Gastroesophageal sphincter (tissue), 4 donors: Measurements from ENCODE around the gene LMTK2. TPM values are rescaled to one million over a fixed set of nuclear protein-coding genes. Genes with fewer than 3 reads are reported as not detected.

ENCODE experiments used
- ATAC-seq: fragments of 150-250 bp; one replicate; pipeline ENCODE4 v1.9.1; 2016; ENCODE audit warnings: mild to moderate bottlenecking, moderate library complexity
- H3K27ac ChIP-seq, 4 donors: fragments of 200-600 bp; sonication (generic) in 3 of 4; 1 replicate in 3 of 4; 2 replicates in 1 of 4; pipeline ENCODE4 v1.5.1; 2016 to 2019
- H3K27me3 ChIP-seq: fragments of 200-600 bp; sonication (generic); one replicate; pipeline ENCODE4 v1.5.1; 2019
- H3K36me3 ChIP-seq, 2 donors: fragments of 200-600 bp; sonication (generic); one replicate each; pipeline ENCODE4 v1.5.1; 2019; ENCODE audit warnings: control low read depth in 1 of 2
- H3K4me1 ChIP-seq, 3 donors: fragments of 200-600 bp; sonication (generic); 1 replicate in 2 of 3; 2 replicates in 1 of 3; pipeline ENCODE4 v1.5.1; 2016 to 2019; ENCODE audit warnings: control low read depth in 2 of 3
- H3K4me3 ChIP-seq, 2 donors: fragments of 200-600 bp; sonication (generic); one replicate each; pipeline ENCODE4 v1.5.1; 2019; ENCODE audit warnings: mild to moderate bottlenecking in 1 of 2, moderate library complexity in 1 of 2
- H3K9me3 ChIP-seq, 3 donors: fragments of 200-600 bp; sonication (generic); one replicate each; pipeline ENCODE4 v1.5.1; 2017 to 2019; ENCODE audit warnings: control low read depth in 2 of 3
- CTCF ChIP-seq, 4 experiments: fragments of 200-600 bp in 2 of 4; fragments of 450-650 bp in 2 of 4; sonication (generic) in 1 of 4; IDR thresholded peaks; one replicate each; pipeline ENCODE4 v1.5.1; 2017 to 2019; ENCODE audit warnings: antibody characterized with exemption in 4 of 4, mild to moderate bottlenecking in 2 of 4, moderate library complexity in 2 of 4
- EP300 ChIP-seq: sonication (generic); formaldehyde crosslinking; IDR thresholded peaks from one replicate; pipeline ENCODE4 v1.6.1; 2017; ENCODE audit warnings: antibody characterized with exemption, mild to moderate bottlenecking
- POLR2A ChIP-seq, 2 donors: fragments of 450-650 bp; IDR thresholded peaks; one replicate each; pipeline ENCODE4 v1.6.1; 2017; ENCODE audit warnings: antibody characterized with exemption in 2 of 2, mild to moderate bottlenecking in 2 of 2, moderate library complexity in 1 of 2
- POLR2AphosphoS5 ChIP-seq: sonication (generic); formaldehyde crosslinking; IDR thresholded peaks from one replicate; pipeline ENCODE4 v1.6.1; 2017; ENCODE audit warnings: antibody characterized with exemption
- WGBS, 2 donors: methylation state at CpG; one replicate each; pipeline ENCODE4 v1.1.5; 2018; ENCODE audit warnings: low coverage in 1 of 2; 5-methylcytosine and 5-hydroxymethylcytosine counted together
- total RNA-seq, 4 donors: library from RNA; depleted of rRNA; stranded (reverse); fragments of >200 nt; gene quantifications; one replicate each; pipeline ENCODE4 v1.1.0, GENCODE V29; 2016

Gene LMTK2
- total RNA-seq, 4 donors from 2014 or later, result 16.0 to 34.5 (median 22.1) TPM

GRCh38 chr7:98211676-98212531 lies 105.2 kb downstream of the LMTK2 start:
- TF ChIP-seq POLR2A (IDR thresholded peaks at IDR 0.05), result no peak
- TF ChIP-seq CTCF (IDR thresholded peaks at IDR 0.05), result no peak
- TF ChIP-seq POLR2AphosphoS5, result no peak
- no peak for TF ChIP-seq EP300
- H3K9me3 ChIP-seq, result no peaks in the 10 kb centered on the region
- H3K4me1 ChIP-seq, result peaks cover 0 to 16% (median 3%) of the 10 kb centered on the region in 3 donors
- no peak for ATAC-seq
- no peak overlapping the region for H3K27ac ChIP-seq
- WGBS, 2 donors, result 55% methylated on average over 2 of the region's 49 CpGs; no CpG with 5 or more reads in 1 of the 2 donors
- peaks cover 0 to 39% of the 10 kb centered on the region in 2 donors for H3K36me3 ChIP-seq
- peaks cover 24% of the 10 kb centered on the region for H3K27me3 ChIP-seq
- H3K4me3 ChIP-seq, result peak overlapping the region in 1 of 2 donors; percentile 46

- TF ChIP-seq POLR2A (IDR thresholded peaks at IDR 0.05) (no peak), EP300 (no peak), CTCF (IDR thresholded peaks at IDR 0.05) (no peak), POLR2AphosphoS5 (no peak)
- H3K27me3 ChIP-seq, result peaks cover 24% of the 10 kb centered on the region
- peaks cover 0 to 16% (median 3%) of the 10 kb centered on the region in 3 donors for H3K4me1 ChIP-seq
- peaks cover 0 to 39% of the 10 kb centered on the region in 2 donors for H3K36me3 ChIP-seq
- no peak overlapping the region for H3K4me3 ChIP-seq
- ATAC-seq, result no peak
- H3K27ac ChIP-seq, result no peak overlapping the region
- H3K9me3 ChIP-seq, result no peaks in the 10 kb centered on the region
- 61 to 100% methylated on average over 3 to 4 of the region's 30 CpGs for WGBS, 2 donors
Observed at GRCh38 chr7:98212532-98213041, 105.9 kb downstream of the LMTK2 start.

- Histone ChIP-seq H3K36me3 (peaks cover 0 to 37% of the 10 kb centered on the region in 2 donors), H3K9me3 (no peaks in the 10 kb centered on the region), H3K27ac (no peak overlapping the region), H3K27me3 (peaks cover 24% of the 10 kb centered on the region), H3K4me1 (peaks cover 0 to 16% (median 3%) of the 10 kb centered on the region in 3 donors), H3K4me3 (no peak overlapping the region)
- WGBS, 2 donors, result 84 to 92% methylated on average over 3 to 6 of the region's 8 CpGs
- no peak for ATAC-seq
- TF ChIP-seq EP300 (no peak), CTCF (IDR thresholded peaks at IDR 0.05) (no peak), POLR2A (IDR thresholded peaks at IDR 0.05) (no peak), POLR2AphosphoS5 (no peak)
Observed at GRCh38 chr7:98213296-98213887, 106.7 kb downstream of the LMTK2 start.

- peaks cover 0 to 32% of the 10 kb centered on the region in 2 donors for H3K36me3 ChIP-seq
- TF ChIP-seq POLR2A (IDR thresholded peaks at IDR 0.05) (no peak), POLR2AphosphoS5 (no peak), EP300 (no peak), CTCF (IDR thresholded peaks at IDR 0.05) (no peak)
- peaks cover 0 to 16% (median 3%) of the 10 kb centered on the region in 3 donors for H3K4me1 ChIP-seq
- ATAC-seq, result no peak
- no peak overlapping the region for H3K4me3 ChIP-seq
- H3K9me3 ChIP-seq, result no peaks in the 10 kb centered on the region
- peaks cover 24% of the 10 kb centered on the region for H3K27me3 ChIP-seq
- H3K27ac ChIP-seq, result no peak overlapping the region
- WGBS, 2 donors, result 100% methylated on average over 1 of the region's 25 CpGs; no CpG with 5 or more reads in 1 of the 2 donors
Observed at GRCh38 chr7:98213888-98214810, 107.5 kb downstream of the LMTK2 start.
